ENCODE results near the gene THBD. TPM values are rescaled to one million over a fixed set of nuclear protein-coding genes. Genes with fewer than 3 reads are reported as not detected.
A peak's percentile ranks its signal among the peaks of the same experiment; 100 is the strongest.

THBD gene
- polyA plus RNA-seq, 4 donors: 1.8 to 29.6 (median 2.4) TPM

GRCh38 chr20:23063168-23063567, 13.7 kb upstream of the THBD start:
- no peak for FAIRE-seq
- Histone ChIP-seq H3K4me3 (ENCODE audit: low read depth in 1 of 3, low read length in 3 of 3) (no peak overlapping the region), H3K36me3 (ENCODE audit: control insufficient read depth in 3 of 3, insufficient read depth in 2 of 3, low read depth in 1 of 3, low read length in 3 of 3) (no peaks in the 10 kb centered on the region), H3K27ac (ENCODE audit: low read depth in 1 of 3, low read length in 2 of 3) (no peak overlapping the region), H3K4me1 (ENCODE audit: control insufficient read depth in 3 of 3, insufficient read depth in 2 of 3, low read depth in 1 of 3, low read length in 2 of 3) (peaks cover 0 to 5% (median 0%) of the 10 kb centered on the region in 3 donors), H3K9me3 (ENCODE audit: control insufficient read depth in 2 of 2, insufficient read depth in 1 of 2, low read depth in 1 of 2, low read length in 1 of 2) (no peaks in the 10 kb centered on the region), H3K27me3 (ENCODE audit: control insufficient read depth in 3 of 3, insufficient read depth in 3 of 3, low read length in 3 of 3) (no peaks in the 10 kb centered on the region)
- WGBS, 3 donors: 74 to 85% (median 83%) methylated on average over 3 of the region's 3 CpGs
- DNase-seq: no peak

GRCh38 chr20:23062632-23063031, 13.2 kb upstream of the THBD start:
- Histone ChIP-seq H3K27me3 (ENCODE audit: control insufficient read depth in 3 of 3, insufficient read depth in 3 of 3, low read length in 3 of 3) (no peaks in the 10 kb centered on the region), H3K4me3 (ENCODE audit: low read depth in 1 of 3, low read length in 3 of 3) (no peak overlapping the region), H3K36me3 (ENCODE audit: control insufficient read depth in 3 of 3, insufficient read depth in 2 of 3, low read depth in 1 of 3, low read length in 3 of 3) (no peaks in the 10 kb centered on the region), H3K27ac (ENCODE audit: low read depth in 1 of 3, low read length in 2 of 3) (peak overlapping the region in 1 of 3 donors; percentile 72), H3K9me3 (ENCODE audit: control insufficient read depth in 2 of 2, insufficient read depth in 1 of 2, low read depth in 1 of 2, low read length in 1 of 2) (no peaks in the 10 kb centered on the region), H3K4me1 (ENCODE audit: control insufficient read depth in 3 of 3, insufficient read depth in 2 of 3, low read depth in 1 of 3, low read length in 2 of 3) (peaks cover 0 to 5% (median 0%) of the 10 kb centered on the region in 3 donors)
- FAIRE-seq (no peak), DNase-seq (no peak)

GRCh38 chr20:23061734-23062561, 12.5 kb upstream of the THBD start:
- peak; percentile 10 to 33 for DNase-seq
- no peak for FAIRE-seq
- Histone ChIP-seq H3K36me3 (ENCODE audit: control insufficient read depth in 3 of 3, insufficient read depth in 2 of 3, low read depth in 1 of 3, low read length in 3 of 3) (no peaks in the 10 kb centered on the region), H3K4me3 (ENCODE audit: low read depth in 1 of 3, low read length in 3 of 3) (no peak overlapping the region), H3K27me3 (ENCODE audit: control insufficient read depth in 3 of 3, insufficient read depth in 3 of 3, low read length in 3 of 3) (no peaks in the 10 kb centered on the region), H3K9me3 (ENCODE audit: control insufficient read depth in 2 of 2, insufficient read depth in 1 of 2, low read depth in 1 of 2, low read length in 1 of 2) (no peaks in the 10 kb centered on the region), H3K4me1 (ENCODE audit: control insufficient read depth in 3 of 3, insufficient read depth in 2 of 3, low read depth in 1 of 3, low read length in 2 of 3) (peaks cover 0 to 5% (median 0%) of the 10 kb centered on the region in 3 donors), H3K27ac (ENCODE audit: low read depth in 1 of 3, low read length in 2 of 3) (peak overlapping the region in 1 of 3 donors; percentile 72)
- WGBS, 3 donors: 31 to 43% (median 34%) methylated on average over 8 of the region's 8 CpGs

- no peaks in the 10 kb centered on the region for H3K36me3 ChIP-seq (ENCODE audit: control insufficient read depth in 3 of 3, insufficient read depth in 2 of 3, low read depth in 1 of 3, low read length in 3 of 3)
- H3K9me3 ChIP-seq (ENCODE audit: control insufficient read depth in 2 of 2, insufficient read depth in 1 of 2, low read depth in 1 of 2, low read length in 1 of 2): no peaks in the 10 kb centered on the region
- FAIRE-seq: no peak
- no peak for DNase-seq
- no peaks in the 10 kb centered on the region for H3K27me3 ChIP-seq (ENCODE audit: control insufficient read depth in 3 of 3, insufficient read depth in 3 of 3, low read length in 3 of 3)
- peaks cover 0 to 5% (median 0%) of the 10 kb centered on the region in 3 donors for H3K4me1 ChIP-seq (ENCODE audit: control insufficient read depth in 3 of 3, insufficient read depth in 2 of 3, low read depth in 1 of 3, low read length in 2 of 3)
- WGBS, 3 donors: 66 to 85% (median 80%) methylated on average over 5 of the region's 5 CpGs
- H3K27ac ChIP-seq (ENCODE audit: low read depth in 1 of 3, low read length in 2 of 3): peak overlapping the region in 1 of 3 donors; percentile 69
- H3K4me3 ChIP-seq (ENCODE audit: low read depth in 1 of 3, low read length in 3 of 3): no peak overlapping the region
These were observed 11.8 kb upstream of the THBD start for GRCh38 chr20:23061262-23061661.

GRCh38 chr20:23060629-23061028, 11.2 kb upstream of the THBD start:
- no peak for FAIRE-seq
- Histone ChIP-seq H3K9me3 (ENCODE audit: control insufficient read depth in 2 of 2, insufficient read depth in 1 of 2, low read depth in 1 of 2, low read length in 1 of 2) (no peaks in the 10 kb centered on the region), H3K27me3 (ENCODE audit: control insufficient read depth in 3 of 3, insufficient read depth in 3 of 3, low read length in 3 of 3) (no peaks in the 10 kb centered on the region), H3K36me3 (ENCODE audit: control insufficient read depth in 3 of 3, insufficient read depth in 2 of 3, low read depth in 1 of 3, low read length in 3 of 3) (no peaks in the 10 kb centered on the region), H3K4me1 (ENCODE audit: control insufficient read depth in 3 of 3, insufficient read depth in 2 of 3, low read depth in 1 of 3, low read length in 2 of 3) (peaks cover 0 to 5% (median 0%) of the 10 kb centered on the region in 3 donors), H3K27ac (ENCODE audit: low read depth in 1 of 3, low read length in 2 of 3) (no peak overlapping the region), H3K4me3 (ENCODE audit: low read depth in 1 of 3, low read length in 3 of 3) (no peak overlapping the region)
- 76 to 80% (median 78%) methylated on average over 4 of the region's 4 CpGs for WGBS, 3 donors
- no peak for DNase-seq

- DNase-seq (no peak), FAIRE-seq (no peak)
- 12 to 27% (median 27%) methylated on average over 3 of the region's 3 CpGs for WGBS, 3 donors
- Histone ChIP-seq H3K4me1 (ENCODE audit: control insufficient read depth in 3 of 3, insufficient read depth in 2 of 3, low read depth in 1 of 3, low read length in 2 of 3) (peaks cover 0 to 5% (median 0%) of the 10 kb centered on the region in 3 donors), H3K9me3 (ENCODE audit: control insufficient read depth in 2 of 2, insufficient read depth in 1 of 2, low read depth in 1 of 2, low read length in 1 of 2) (no peaks in the 10 kb centered on the region), H3K36me3 (ENCODE audit: control insufficient read depth in 3 of 3, insufficient read depth in 2 of 3, low read depth in 1 of 3, low read length in 3 of 3) (no peaks in the 10 kb centered on the region), H3K4me3 (ENCODE audit: low read depth in 1 of 3, low read length in 3 of 3) (no peak overlapping the region), H3K27ac (ENCODE audit: low read depth in 1 of 3, low read length in 2 of 3) (no peak overlapping the region), H3K27me3 (ENCODE audit: control insufficient read depth in 3 of 3, insufficient read depth in 3 of 3, low read length in 3 of 3) (no peaks in the 10 kb centered on the region)
These were observed 10.4 kb upstream of the THBD start for GRCh38 chr20:23059846-23060245.

- Histone ChIP-seq H3K27me3 (ENCODE audit: control insufficient read depth in 3 of 3, insufficient read depth in 3 of 3, low read length in 3 of 3) (no peaks in the 10 kb centered on the region), H3K9me3 (ENCODE audit: control insufficient read depth in 2 of 2, insufficient read depth in 1 of 2, low read depth in 1 of 2, low read length in 1 of 2) (no peaks in the 10 kb centered on the region), H3K4me3 (ENCODE audit: low read depth in 1 of 3, low read length in 3 of 3) (no peak overlapping the region), H3K4me1 (ENCODE audit: control insufficient read depth in 3 of 3, insufficient read depth in 2 of 3, low read depth in 1 of 3, low read length in 2 of 3) (peaks cover 0 to 5% (median 0%) of the 10 kb centered on the region in 3 donors), H3K36me3 (ENCODE audit: control insufficient read depth in 3 of 3, insufficient read depth in 2 of 3, low read depth in 1 of 3, low read length in 3 of 3) (no peaks in the 10 kb centered on the region), H3K27ac (ENCODE audit: low read depth in 1 of 3, low read length in 2 of 3) (no peak overlapping the region)
- no peak for FAIRE-seq
- WGBS, 3 donors: 81 to 88% (median 85%) methylated on average over 3 of the region's 3 CpGs
- no peak for DNase-seq
These were observed 9.5 kb upstream of the THBD start for GRCh38 chr20:23059001-23059400.

- no peak overlapping the region for H3K4me3 ChIP-seq (ENCODE audit: low read depth in 1 of 3, low read length in 3 of 3)
- peaks cover 0 to 4% (median 0%) of the 10 kb centered on the region in 3 donors for H3K27me3 ChIP-seq (ENCODE audit: control insufficient read depth in 3 of 3, insufficient read depth in 3 of 3, low read length in 3 of 3)
- DNase-seq: no peak
- WGBS, 3 donors: 52 to 73% (median 54%) methylated on average over 1 of the region's 1 CpG
- peaks cover 0 to 5% (median 0%) of the 10 kb centered on the region in 3 donors for H3K4me1 ChIP-seq (ENCODE audit: control insufficient read depth in 3 of 3, insufficient read depth in 2 of 3, low read depth in 1 of 3, low read length in 2 of 3)
- H3K27ac ChIP-seq (ENCODE audit: low read depth in 1 of 3, low read length in 2 of 3): no peak overlapping the region
- H3K36me3 ChIP-seq (ENCODE audit: control insufficient read depth in 3 of 3, insufficient read depth in 2 of 3, low read depth in 1 of 3, low read length in 3 of 3): no peaks in the 10 kb centered on the region
- FAIRE-seq: no peak
- H3K9me3 ChIP-seq (ENCODE audit: control insufficient read depth in 2 of 2, insufficient read depth in 1 of 2, low read depth in 1 of 2, low read length in 1 of 2): no peaks in the 10 kb centered on the region
These were observed 8.8 kb upstream of the THBD start for GRCh38 chr20:23058240-23058639.
